HUES64 (cell line): Measurements from ENCODE around the gene CDK10.
"Not testable (repeated sequence)": the region's sequence is repeated elsewhere in the genome, so short reads cannot be mapped to it uniquely, and the experiment has no call there.

ENCODE experiments used
- H3K27ac ChIP-seq: 2 replicates; pipeline ENCODE4 v1.7.0; 2013; ENCODE audit warnings: low read depth, low read length, inconsistent platforms
- H3K27me3 ChIP-seq: 2 replicates; pipeline ENCODE4 v1.6.1; 2013; ENCODE audit warnings: mild to moderate bottlenecking, low read length; ENCODE audit not compliant: insufficient read depth
- H3K36me3 ChIP-seq: 2 replicates; pipeline ENCODE4 v1.6.1; 2013; ENCODE audit warnings: mild to moderate bottlenecking, low read length; ENCODE audit not compliant: insufficient read depth
- H3K4me1 ChIP-seq: 2 replicates; pipeline ENCODE4 v1.6.1; 2013; ENCODE audit warnings: mild to moderate bottlenecking, low read length, moderate library complexity; ENCODE audit not compliant: insufficient read depth
- H3K4me3 ChIP-seq: 2 replicates; pipeline ENCODE4 v1.5.1; 2013; ENCODE audit warnings: mild to moderate bottlenecking, low read length, moderate library complexity
- H3K9ac ChIP-seq: 2 replicates; pipeline ENCODE4 v1.6.1; 2013; ENCODE audit warnings: mild to moderate bottlenecking, low read depth, low read length
- H3K9me3 ChIP-seq: 2 replicates; pipeline ENCODE4 v1.6.1; 2013; ENCODE audit warnings: low read depth, low read length; ENCODE audit not compliant: insufficient read depth
- WGBS: fragments of 150-250, 120-280 bp; methylation state at CpG from one replicate; pipeline ENCODE4 v1.1.7; 2013; ENCODE audit warnings: missing lambda C conversion rate; 5-methylcytosine and 5-hydroxymethylcytosine counted together

Gene CDK10

DNA sequence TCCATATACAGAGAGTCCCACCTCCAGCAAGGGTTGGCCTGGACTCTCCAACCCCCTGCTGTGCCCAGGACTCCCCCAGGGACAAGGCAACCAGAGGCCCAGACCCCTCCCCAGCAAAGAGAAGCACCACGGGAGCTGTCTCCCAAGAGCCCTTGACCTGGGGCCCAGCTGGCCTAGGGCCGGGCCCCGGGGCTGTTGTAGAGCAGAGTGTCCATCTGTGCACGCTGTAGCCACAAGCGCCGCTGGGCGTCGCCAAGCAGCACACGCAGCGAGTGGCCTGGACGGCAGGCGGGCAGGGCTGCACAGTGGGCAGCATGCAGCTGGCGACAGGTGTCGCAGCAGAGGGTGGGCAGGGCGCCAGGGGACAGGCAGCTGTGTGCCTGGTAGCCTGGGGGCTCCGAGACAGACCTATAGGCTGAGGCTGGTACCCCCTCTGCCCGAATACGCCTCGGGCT is 10.7 kb downstream of the CDK10 start:
- Histone ChIP-seq H3K9ac (no peak overlapping the region), H3K4me1 (peaks cover 6% of the 10 kb centered on the region; the same call in 1 of the 2 replicates), H3K36me3 (peaks cover 48% of the 10 kb centered on the region), H3K27me3 (no peaks in the 10 kb centered on the region), H3K4me3 (no peak overlapping the region), H3K27ac (no peak overlapping the region), H3K9me3 (no peaks in the 10 kb centered on the region)
- WGBS = 94% methylated on average over 19 of the region's 19 CpGs

DNA sequence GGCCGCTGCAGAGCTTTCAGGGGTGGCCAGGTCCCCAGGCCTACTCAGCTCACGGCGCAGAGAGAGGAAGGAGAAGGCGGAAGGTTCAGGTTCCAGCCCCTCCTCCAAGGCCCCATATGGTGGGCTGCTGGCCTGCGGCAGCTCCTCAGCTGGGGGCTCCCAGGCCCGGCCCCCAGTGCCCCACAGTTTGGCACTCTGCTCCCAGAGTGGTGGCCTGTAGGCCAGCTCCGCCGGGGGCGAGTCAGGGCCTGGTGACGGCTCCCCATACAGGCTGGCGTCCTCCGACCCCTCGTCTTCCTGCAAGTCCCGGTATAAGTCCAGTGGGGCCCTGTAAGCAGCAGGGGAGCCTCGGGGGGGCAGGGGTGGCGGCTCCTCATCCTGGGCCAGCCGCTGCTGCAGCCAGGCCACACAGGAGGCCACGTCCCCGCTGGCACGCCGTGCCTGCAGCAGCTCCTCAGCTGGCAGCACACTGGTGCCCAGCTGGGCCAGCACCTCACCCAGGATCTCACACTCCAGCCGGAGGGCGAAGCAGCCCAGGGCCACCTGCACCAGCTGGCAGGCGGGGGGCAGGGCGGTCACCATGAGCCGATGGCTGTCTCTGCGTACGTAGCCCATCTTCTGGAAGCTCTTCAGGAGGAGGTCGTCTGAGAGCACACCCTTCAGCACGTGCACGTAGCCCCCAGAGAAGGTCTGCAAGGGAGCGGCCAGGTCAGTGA is 11.3 kb downstream of the CDK10 start:
- WGBS = 94% methylated on average over 32 of the region's 32 CpGs
- no peaks in the 10 kb centered on the region for H3K9me3 ChIP-seq

DNA sequence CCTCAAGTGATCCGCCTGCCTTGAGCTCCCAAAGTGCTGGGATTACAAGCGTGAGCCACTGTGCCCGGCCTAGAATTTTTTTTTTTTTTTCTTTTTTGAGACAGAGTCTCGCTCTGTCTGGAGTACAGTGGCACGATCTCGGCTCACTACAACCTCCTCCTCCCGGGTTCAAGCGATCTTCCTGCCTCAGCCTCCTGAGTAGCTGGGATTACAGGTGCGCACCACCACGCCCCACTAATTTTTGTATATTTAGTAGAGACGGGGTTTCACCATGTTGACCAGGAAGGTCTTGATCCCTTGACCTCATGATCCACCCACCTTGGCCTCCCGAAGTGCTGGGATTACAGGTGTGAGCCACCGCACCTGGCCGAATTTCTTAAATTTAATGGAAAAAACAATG is 12.2 kb downstream of the CDK10 start:
- not testable (repeated sequence) for H3K4me1 ChIP-seq, H3K9me3 ChIP-seq

More for the DNA sequence above, 11.3 kb downstream of the CDK10 start:
- no peaks in the 10 kb centered on the region for H3K27me3 ChIP-seq
- no peak overlapping the region for H3K9ac ChIP-seq
- no peak overlapping the region for H3K4me3 ChIP-seq
- H3K4me1 ChIP-seq = peaks cover 6% of the 10 kb centered on the region; the same call in 1 of the 2 replicates
- H3K36me3 ChIP-seq = peaks cover 43% of the 10 kb centered on the region
- no peak overlapping the region for H3K27ac ChIP-seq

DNA sequence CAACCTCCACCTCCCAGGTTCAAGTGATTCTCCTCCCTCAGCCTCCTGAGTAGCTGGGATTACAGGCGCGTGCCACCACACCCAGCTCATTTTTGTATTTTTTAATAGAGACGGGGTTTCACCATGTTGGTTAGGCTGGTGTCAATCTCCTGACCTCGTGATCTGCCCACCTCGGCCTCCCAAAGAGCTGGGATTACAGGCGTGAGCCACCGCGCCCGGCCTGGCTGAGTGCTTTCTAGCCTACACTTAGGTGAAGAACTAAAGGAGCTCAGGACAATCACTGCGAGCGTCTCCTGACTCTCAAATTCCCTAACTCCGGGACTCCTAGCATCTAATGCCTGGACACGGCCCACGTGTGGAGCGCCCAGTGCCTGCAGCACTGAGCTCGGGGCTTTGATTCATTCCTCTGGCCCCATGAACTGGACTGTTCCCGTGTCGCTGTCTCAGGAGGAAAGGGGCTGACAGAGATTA is 13.2 kb downstream of the CDK10 start:
- not testable (repeated sequence) for H3K27me3 ChIP-seq, H3K9me3 ChIP-seq, H3K4me1 ChIP-seq
- H3K4me3 ChIP-seq = peak overlapping the region; percentile 42
- 71% methylated on average over 18 of the region's 18 CpGs for WGBS
- peak overlapping the region; percentile 39; the same call in 1 of the 2 replicates for H3K9ac ChIP-seq
- peaks cover 28% of the 10 kb centered on the region; the same call in 1 of the 2 replicates for H3K36me3 ChIP-seq
- H3K27ac ChIP-seq = peak overlapping the region; percentile 77; the same call in 1 of the 2 replicates

More for the DNA sequence above, 12.2 kb downstream of the CDK10 start:
- peaks cover 35% of the 10 kb centered on the region for H3K36me3 ChIP-seq
- H3K27me3 ChIP-seq, H3K4me3 ChIP-seq, H3K9ac ChIP-seq, H3K27ac ChIP-seq: not testable (repeated sequence)
- 98% methylated on average over 14 of the region's 14 CpGs for WGBS

DNA sequence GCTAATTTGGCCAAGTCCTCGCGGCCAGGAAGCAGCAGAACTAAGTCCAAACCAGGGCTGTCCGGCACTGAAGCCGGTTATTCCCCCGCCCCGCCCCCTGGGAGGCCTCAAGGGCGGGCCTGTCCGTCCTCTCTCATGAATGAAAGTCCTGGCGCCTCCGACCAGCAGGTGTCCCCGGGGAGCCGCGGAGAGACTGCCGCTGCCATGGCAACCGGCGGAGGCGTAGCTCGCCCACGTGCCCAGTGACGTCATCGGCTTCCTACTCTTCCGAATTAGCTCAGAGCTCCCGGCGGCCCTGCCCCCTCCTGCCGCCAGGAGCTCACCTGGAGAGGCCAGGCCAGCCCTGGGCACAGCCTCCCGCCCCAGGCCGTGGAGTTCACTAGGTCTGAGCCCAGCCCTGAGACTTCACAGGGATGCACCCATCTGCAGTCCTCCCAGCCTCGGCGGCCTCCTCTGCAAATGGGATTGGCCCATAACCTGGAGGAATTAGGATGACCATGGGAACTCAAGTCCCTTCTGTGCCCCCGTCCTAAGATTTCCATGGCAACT is 13.7 kb downstream of the CDK10 start:
- H3K36me3 ChIP-seq = peaks cover 25% of the 10 kb centered on the region; the same call in 1 of the 2 replicates
- H3K27ac ChIP-seq = peak overlapping the region; percentile 77; the same call in 1 of the 2 replicates
- H3K9me3 ChIP-seq = no peaks in the 10 kb centered on the region
- H3K4me1 ChIP-seq = peaks cover 6% of the 10 kb centered on the region; the same call in 1 of the 2 replicates
- peak overlapping the region; percentile 54 for H3K9ac ChIP-seq
- WGBS = 1% methylated on average over 30 of the region's 30 CpGs
- peak overlapping the region; percentile 87 for H3K4me3 ChIP-seq
- peaks cover 3% of the 10 kb centered on the region; the same call in 1 of the 2 replicates for H3K27me3 ChIP-seq

DNA sequence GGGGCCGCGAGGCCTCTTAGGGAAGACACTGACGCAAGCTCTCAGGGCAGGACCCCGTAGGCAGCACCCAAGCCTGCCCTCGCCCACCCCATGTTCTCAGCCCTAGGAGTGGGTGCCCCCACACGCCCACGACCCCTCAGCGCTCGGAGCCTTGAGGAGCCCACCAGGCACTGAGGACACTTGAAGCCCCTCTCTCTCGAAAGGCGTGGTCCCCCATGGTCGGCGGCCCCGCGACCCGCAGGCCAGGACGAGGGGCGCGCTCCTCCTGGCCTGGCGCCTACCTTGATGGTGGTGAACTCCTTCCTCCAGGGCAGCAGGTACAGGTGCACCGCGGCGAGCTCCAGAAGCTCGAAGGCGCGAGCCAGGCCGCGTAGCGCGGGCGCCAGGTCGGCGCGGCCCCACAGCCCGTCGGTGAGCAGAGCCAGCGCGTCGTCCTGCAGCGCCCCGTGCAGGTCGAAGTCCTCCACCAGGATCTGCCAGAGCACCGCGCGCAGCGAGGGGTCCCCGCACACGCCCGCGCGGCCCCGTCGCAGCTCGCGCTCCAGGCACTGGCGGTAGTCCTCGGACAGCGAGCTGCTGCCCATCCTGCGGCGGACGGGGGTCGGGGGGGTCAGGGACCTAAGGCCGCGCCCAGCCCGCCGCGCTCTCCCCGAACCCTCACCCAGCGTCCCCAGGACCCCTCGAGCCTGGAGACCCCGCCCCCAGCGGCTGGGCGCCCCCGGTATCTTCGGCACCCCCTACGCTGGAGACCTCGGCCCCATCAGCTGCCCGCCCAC is 14.3 kb downstream of the CDK10 start:
- Histone ChIP-seq H3K4me3 (peak overlapping the region; percentile 87), H3K9ac (peak overlapping the region; percentile 54), H3K4me1 (peaks cover 6% of the 10 kb centered on the region; the same call in 1 of the 2 replicates), H3K27me3 (peaks cover 3% of the 10 kb centered on the region; the same call in 1 of the 2 replicates), H3K9me3 (no peaks in the 10 kb centered on the region), H3K36me3 (peaks cover 19% of the 10 kb centered on the region; the same call in 1 of the 2 replicates), H3K27ac (peak overlapping the region; percentile 74; the same call in 1 of the 2 replicates)
- WGBS = 3% methylated on average over 78 of the region's 78 CpGs

DNA sequence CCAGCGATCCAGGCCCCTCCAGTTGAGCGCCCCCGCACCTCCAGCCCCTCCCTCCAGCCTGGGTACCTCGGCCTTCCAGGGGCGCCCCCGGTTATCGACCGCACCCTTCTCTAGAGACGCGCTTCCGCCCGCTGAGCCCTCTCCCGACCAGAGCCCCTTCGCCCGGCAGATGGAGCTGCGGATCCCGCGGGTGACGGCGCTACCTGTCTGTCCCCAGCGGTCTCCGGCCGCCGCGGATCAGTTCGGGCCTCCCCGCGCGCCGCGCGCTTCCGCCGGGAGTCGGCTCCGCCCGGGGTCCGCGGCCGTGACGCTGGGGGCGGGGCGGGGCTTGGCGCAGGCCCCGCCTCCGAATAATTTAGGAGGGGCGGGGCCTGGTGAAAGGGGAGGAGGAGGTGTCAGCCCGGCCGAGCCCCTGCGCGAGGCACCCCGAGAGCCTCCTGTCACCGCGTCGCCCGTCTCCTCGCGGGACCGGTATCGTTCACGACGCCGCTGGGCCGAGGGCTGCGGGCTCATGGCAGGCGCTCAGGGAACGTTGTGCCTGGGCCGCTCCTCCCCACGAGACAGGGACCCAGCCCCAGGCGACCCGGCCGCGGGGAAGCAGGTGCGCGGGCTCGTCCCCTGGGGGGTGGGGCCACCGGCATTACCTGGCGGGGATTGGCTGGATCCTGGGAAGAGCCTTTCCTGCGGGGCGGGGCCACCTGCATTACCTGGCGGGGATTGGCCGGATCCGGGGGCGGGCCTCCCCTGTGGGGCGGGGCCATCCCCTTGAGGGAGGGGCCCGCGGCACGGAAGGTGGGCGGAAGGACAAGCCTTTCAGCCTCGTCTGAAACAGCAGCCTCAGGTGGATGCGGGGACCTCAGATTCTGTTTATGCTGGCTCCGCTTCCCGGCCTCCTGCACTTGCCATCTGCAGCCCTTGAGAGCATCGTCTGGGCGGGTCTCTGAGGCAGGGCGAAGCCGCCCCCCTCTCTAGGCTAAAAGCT is 15.2 kb downstream of the CDK10 start, which contains the start of gene SPATA2L:
TSS of gene SPATA2L (minus strand) at position 281 of the 982 bp plus-strand sequence. CDS start 473 bp downstream, outside the sequence.
- peaks cover 15% of the 10 kb centered on the region; the same call in 1 of the 2 replicates for H3K36me3 ChIP-seq
- peaks cover 6% of the 10 kb centered on the region; the same call in 1 of the 2 replicates for H3K4me1 ChIP-seq
- H3K9ac ChIP-seq = peak within 1 kb of the TSS; percentile 54
- under 1% methylated on average over 97 of the region's 97 CpGs for WGBS
- H3K4me3 ChIP-seq = peak within 1 kb of the TSS; percentile 87
- no peaks in the 10 kb centered on the region for H3K9me3 ChIP-seq
- H3K27ac ChIP-seq = peak within 1 kb of the TSS; percentile 74; the same call in 1 of the 2 replicates
- peaks cover 3% of the 10 kb centered on the region; the same call in 1 of the 2 replicates for H3K27me3 ChIP-seq

DNA sequence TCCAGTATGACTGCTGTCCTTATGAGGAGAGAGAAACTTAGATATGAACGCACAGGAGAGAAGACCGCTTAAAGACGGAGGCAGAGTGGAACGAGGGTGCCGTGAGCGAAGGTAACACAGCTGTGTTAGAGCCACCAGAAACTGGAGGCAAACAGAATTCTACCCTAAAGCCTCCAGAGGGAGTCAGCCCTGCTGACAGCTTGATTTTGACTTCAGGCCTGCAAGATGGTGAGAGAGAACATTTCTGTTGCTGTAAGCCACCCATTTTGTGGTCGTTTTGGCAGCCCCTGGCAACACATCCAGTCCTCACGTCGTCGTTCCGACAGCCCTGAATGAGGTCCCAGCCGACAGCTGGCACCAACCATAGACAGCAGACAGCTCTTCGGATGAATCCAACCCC is 17.8 kb downstream of the CDK10 start:
- Histone ChIP-seq H3K4me3 (no peak overlapping the region), H3K9me3 (no peaks in the 10 kb centered on the region), H3K27ac (no peak overlapping the region), H3K36me3 (0 out of 2 replicates have a peak, but pooled peaks cover under 1% of the 10 kb centered on the region), H3K27me3 (peaks cover 3% of the 10 kb centered on the region; the same call in 1 of the 2 replicates), H3K4me1 (peaks cover 10% of the 10 kb centered on the region; the same call in 1 of the 2 replicates), H3K9ac (no peak overlapping the region)
- WGBS = 89% methylated on average over 13 of the region's 13 CpGs

DNA sequence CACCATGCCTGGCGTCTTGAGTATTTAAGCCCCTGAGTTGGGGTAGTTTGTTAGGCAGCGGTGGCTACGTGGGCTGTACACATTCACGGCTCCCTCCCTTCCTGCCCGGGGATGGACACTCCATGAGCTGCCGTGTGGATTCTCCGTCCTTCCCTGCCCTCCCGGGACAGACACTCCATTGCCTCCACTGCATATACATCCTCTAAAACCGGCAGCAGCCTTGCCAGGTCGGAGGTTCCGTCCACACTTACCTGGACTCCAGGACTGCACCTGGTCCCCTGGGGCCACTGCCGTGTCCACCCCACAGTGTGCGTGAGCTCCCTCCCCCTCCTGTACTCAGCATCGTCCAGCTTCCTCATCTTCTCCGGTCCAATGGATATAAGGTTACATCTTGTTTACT is 18.5 kb downstream of the CDK10 start:
- H3K4me3 ChIP-seq = no peak overlapping the region
- peaks cover 10% of the 10 kb centered on the region; the same call in 1 of the 2 replicates for H3K4me1 ChIP-seq
- WGBS = 94% methylated on average over 14 of the region's 15 CpGs

More for the DNA sequence above, 18.5 kb downstream of the CDK10 start:
- Histone ChIP-seq H3K27ac (no peak overlapping the region), H3K9me3 (no peaks in the 10 kb centered on the region), H3K27me3 (peaks cover 3% of the 10 kb centered on the region; the same call in 1 of the 2 replicates), H3K36me3 (no peaks in the 10 kb centered on the region), H3K9ac (no peak overlapping the region)
